HPDE6-E6E7 (cell line): Measurements from ENCODE around the gene LTBP2.

Experiments
- DNase-seq: peaks from one replicate; pipeline ENCODE4 v3.0.0; 2011; ENCODE audit warnings: missing footprints; ENCODE audit errors: extremely low spot score

Gene LTBP2

DNA sequence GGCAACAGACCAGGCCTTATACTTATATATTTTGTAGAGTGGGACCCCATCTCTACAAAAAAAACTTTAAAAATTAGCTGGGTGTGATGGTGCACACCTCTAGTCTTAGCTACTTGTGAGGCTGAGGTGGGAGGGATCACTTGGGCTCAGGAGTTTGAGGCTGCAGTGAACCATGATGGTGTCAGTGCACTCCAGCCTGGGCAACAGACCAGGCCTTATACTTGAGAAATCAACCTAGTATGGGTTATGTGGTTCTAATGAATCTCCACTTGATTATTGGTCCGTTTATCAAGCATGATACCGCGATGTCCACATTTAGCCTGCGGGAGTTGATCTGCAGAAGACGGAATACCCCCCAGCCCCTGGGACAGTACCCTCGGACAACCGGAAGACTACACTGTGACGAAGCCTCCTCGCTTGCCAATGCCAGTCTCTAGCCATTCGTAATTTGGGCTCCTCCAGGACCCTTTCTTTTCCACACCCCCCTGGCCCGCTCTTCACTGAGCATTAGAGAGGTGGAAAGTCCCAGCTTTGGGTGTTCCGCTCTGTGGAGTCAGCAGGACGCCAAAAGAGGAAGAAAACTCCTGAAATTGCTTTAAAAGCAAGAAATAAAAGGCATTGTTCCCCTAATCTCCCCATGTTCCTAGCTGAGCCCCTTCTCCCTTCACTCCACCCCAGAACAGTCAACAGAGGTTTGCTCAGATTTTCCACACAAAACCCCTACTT lies 19.4 kb downstream of the LTBP2 start:
- DNase-seq = no peak

DNA sequence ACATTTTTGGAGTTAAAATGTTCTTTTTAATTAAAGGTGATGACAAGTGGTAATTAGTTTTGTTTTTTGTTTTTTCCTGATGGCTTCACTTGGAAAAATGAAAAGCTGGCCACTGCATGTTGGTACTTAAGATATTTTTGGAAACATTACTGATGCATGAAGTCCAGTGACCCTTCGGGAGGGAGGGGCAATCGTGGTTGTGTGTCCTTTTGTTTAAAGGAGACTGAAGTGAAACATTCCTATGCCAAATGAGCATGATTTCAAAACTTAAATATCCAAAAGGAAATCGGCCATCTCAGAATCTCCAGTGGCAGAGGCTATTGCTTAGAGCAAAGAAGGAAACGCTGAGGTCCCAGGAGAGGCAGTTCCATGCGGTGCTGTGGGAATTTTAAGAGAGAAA lies 20.1 kb downstream of the LTBP2 start:
- DNase-seq = no peak

DNA sequence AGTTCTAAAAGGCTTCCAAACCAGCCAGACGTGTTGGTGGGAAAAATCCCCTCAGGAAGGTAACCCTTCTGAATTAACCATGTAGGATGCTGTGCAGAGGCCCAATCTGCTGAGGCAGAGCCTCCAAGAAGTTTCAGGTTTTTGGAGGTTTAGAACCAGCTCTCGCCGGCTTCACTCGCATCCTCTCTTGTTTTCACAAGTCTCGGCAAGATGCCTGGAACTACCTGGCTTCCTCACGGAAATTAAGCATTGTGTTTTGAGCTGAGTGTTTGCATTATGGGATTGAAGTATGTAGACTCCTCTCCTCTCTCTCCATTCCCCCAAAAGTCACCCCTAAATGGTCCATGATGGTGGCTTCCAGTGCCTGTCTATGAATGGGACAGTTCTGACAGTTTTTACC lies 20.6 kb downstream of the LTBP2 start:
- no peak for DNase-seq

DNA sequence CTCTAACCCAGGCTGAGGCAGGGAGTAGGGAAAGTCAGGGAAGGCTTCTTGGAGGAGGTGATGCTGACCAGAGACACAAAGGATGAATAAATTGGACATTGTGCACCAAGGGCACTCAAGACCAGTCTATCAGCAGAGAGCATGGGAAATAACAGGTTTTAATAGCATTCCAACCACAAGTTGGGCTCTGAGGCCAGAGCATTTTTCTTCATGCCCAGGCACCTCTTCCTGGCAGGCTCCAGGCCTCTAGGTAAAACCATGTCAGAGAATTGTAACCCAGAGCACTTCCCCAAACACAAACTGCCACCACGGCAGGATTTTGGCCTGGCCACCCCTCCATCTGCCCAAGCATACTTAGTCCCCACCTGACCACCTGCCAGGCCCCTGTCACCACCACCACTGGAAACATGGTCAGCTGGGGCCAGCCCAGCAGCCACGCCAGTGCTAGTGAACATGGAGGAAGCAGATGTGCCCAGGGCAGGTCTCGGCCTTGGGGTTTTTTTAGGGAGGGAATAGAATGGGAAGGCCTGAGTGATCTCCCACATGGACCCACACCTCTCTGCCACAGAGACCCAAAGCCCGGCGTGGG lies 22.7 kb downstream of the LTBP2 start:
- no peak for DNase-seq

DNA sequence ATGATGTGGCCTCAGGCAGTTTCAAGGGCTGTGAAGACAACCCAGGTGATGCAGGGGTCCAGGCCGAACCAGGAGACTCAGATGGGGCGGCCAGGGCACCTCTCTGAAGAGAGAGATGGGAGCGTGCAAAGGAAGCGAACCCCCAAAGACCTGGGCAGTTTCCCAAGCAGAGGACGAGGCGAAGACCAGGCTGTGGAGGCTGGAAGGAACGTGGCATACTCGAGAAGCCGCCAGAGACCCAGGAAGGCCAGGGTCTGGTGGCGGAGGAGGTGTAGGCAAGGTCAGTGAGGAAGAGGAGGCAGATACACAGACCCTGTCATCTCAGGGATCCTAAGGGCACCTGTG lies 24.7 kb downstream of the LTBP2 start:
- no peak for DNase-seq

DNA sequence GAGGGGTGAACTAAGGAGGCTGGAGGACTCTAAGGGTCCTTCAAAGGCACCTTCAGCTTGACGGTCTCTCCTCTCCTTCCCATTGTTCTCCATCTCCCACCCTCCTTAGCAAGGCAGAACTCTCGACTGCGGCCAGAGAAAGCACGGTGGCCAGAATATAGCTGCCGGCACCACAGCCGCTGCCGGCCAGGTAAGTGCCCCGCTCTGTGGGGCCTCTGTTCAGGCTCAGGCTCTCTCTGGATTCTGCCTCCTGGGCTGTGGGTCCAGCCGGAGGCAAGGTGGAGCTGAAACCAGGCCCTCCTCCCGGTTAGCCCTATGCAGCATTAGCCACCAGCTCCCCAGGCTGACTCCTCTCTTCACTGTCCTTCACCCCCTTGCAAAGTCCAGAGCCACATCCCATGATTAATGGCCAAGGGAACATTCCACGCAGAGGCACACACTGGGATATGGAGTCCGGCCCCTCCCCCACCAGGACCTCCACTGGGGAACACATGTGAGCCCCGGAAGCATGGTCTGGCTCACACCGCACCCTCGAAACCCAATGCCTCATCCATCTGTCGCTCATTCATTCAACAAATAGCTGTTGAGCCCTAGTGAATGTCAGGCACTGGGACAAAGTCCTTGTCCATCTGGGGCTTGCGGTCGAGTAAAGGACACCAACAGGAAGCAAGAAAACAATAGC lies 25.2 kb downstream of the LTBP2 start:
- DNase-seq = no peak

DNA sequence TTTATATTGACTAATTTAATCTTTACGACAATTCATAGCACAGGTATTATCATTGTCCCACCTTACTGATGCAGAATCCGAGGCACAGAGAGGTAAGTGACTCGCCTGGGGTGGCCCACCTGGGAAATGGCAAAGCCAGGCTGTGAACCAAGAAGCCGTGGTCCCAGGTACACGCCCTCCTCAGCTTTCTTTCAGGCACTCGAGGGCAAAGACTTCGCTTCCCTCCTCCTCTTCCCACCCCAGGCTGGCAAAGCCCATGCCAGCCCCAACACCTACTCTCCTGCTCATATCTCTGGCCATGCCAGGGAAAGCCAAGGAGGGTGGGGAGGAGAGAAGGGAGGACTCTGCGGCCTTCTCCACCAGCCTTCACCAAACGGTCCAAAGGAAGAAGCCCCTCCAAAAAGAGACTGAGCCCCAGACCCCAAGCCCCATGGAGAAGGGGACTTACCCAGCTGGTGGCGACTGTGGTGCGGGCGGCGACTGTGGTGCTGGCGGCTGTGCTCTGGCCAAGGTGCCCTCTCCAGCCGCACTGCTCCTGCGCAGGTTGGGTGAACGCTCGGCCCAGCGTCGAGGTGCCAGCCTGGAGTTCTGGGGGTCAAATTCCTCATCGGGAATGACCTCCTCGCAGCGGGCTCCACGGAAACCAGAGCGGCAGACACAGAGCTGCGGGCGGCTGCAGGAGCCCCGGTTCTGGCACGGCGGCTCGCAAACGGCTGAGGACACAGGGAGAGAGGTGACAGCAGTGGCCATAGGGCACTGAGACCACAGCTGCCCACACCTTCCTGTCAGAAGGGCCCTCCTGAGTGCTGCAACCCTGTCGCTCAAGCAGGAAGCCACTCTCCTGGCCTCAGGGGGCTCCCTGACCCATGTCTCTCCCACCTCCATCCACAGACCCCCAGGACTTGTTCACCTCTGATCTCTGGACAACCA lies 26.4 kb downstream of the LTBP2 start:
- DNase-seq = no peak

DNA sequence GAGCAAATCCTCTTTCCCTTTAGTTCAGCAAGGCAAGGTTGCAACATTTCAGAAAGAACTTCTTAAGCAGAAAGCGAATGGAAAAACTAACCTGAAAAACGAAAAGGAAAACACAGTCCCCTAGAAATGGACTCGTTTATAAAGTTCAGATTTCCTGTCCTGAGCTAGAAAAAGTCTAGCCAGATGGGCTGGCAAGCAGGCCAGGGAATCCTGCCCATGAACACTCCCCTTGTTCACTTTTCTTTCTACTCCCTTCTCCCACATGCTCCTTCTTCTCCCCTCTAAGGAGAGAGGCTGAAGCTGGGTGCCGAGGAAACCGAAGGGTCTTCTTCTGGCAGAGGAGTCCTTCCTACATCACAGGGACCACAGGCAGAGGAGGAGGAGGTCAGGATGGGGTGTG lies 27.1 kb downstream of the LTBP2 start:
- no peak for DNase-seq

DNA sequence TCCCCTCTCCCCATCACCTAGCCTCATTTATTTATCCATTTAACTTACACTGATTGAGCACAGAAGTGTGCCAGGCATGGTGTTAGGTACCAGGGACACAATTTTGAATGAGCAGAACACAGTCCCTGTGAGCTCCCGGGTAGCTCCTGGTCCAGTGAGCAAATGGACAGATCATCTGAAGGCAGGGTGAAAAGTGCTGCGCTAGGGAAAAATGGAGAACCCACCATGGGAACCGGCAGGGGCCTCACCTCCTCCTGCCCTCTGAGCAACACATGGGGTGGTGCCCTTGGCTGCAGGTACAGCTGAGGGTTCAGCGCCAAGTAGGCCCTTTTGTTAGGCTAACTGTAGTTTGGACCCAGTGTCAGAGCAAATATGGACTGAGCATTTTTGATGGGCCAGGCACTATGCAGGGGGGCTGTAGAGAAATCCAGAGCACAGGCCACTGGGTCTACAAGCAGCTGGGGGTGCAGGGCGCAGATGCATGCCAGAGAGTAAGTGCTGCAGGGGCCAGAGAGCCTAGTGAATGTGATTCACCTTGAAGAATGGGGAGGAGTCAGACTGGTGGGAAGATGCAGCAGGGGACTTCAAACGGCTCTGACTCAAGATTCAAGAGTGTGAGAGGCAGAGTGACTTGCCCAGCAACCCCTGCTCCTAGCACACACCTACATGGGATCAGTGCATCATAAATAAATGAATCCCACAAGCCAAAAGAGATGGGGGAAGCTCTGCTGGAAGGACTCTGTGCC lies 28.2 kb downstream of the LTBP2 start:
- peak; percentile 96 for DNase-seq

DNA sequence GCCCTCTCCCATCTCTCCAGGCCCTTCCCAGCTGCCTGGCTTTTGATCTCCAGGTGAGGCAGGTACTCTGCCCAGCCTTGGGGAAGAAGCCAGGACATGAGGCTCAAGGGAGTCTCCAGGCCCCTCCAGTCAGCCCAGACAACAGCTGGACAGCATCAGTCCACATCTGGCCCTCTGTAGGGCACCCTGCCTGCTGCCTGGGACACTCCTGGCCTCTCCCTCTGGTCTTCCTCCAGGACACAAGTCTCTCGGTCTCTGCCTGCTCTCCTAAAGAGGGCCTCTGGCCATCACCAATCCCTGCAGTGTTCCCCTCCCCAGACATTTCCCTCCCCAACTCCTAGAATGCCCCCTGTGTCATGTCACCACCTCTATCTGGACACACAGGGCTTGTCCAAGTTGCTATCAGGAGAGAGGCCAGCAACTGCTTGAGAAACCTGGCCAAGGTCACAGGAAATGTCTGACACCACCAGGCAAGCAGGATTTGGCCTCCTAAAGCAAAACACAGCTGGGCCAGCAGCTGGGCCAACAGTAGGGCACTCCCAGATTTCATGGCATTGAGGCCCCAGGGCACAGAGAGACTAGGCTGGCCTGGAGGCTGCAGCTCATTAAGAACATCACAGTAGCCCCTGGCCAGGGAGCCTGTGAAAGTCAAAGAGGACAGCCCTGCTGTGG lies 29.0 kb downstream of the LTBP2 start:
- DNase-seq = no peak

DNA sequence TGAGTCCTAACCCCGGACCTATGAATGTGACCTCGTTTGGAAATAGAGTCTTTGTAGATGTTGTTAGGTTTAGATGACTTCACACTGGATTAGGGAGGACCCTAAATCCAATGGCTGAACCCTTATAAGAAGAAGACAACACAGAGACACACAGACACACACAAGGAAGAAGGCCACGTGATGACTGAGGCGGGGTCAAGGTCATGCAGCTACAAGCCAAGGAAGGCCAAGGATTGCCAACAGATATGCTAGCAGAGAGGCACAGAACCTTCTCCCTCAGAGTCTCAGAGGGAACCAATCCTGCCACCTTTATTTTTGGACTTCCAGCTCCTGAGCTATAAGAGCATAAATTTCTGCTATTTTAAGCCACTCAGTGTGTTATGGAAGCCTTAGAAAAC lies 31.8 kb downstream of the LTBP2 start:
- DNase-seq = no peak

DNA sequence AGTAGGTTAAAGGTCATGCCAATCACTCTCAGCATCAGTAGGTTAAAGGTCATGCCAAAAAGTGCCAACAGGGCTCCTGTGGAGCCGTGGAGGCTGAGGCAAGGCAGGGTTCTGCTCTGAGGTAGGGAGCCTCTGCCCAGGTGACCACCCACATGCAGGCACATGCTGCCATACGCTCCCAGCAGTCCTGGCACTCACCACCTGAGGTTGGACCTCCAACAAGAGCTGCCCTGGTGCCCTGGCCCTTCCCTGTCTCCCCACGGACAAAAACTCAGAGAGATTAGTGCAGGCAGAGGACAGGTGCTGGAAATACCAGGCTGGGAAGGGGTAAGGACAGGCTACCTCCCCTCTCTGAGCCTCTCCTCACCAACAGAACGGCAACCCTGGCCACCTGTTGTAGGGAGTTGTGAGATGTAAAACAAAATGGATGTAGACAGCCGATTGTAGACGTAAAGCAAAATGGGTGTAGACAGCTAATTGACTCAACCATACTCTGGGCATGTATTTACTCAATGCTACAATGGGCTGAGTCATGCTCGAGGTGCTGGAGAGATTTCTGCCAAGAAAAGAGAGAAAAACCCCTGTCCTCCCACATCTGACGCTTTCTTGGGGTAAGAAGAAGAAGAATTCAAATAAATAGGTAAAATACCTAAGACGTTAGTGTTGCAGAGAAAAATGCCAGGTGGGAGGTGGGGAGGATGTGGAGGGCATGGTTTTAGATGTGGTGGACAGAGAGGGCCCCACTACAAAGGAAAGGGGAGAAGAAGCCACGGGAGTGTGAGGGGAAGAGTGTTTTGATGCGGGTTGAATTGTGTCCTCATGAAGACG lies 32.4 kb downstream of the LTBP2 start:
- DNase-seq = peak; percentile 94

DNA sequence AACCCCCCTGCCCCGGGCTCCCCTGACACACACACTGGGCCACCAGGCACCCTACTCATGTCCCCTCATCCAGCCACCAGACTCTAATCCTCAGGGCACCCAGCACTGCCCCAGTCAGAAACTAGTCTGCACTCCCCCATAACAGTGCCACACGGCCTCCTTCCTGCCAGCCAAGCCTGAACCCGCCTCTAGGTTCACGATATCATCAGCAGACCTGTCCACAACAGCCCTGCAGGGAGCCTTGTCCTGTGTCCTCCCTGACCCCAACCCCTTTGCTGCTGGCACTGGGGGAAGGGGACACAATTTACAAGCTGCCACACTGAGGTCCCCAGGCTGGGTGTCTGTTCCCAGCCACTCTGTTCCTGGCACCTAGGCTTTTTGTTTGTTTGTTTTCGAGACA lies 33.6 kb downstream of the LTBP2 start:
- DNase-seq = no peak

DNA sequence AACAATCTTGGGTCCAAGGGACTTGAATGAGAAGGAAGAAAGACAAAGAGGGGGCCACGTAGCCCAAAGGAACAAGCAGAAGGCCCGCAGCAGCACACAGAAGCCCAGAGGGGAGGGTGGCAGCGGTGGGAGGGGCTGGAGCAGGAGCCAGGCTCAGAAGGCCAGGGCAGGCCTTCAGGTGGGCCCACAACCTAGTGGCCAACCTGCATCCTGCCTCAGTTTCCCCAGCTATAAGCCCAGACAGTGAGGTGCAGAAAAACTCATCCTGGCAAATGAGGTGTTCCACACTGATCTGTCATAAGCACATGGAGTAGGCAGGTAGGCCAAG lies 34.1 kb downstream of the LTBP2 start:
- no peak for DNase-seq

DNA sequence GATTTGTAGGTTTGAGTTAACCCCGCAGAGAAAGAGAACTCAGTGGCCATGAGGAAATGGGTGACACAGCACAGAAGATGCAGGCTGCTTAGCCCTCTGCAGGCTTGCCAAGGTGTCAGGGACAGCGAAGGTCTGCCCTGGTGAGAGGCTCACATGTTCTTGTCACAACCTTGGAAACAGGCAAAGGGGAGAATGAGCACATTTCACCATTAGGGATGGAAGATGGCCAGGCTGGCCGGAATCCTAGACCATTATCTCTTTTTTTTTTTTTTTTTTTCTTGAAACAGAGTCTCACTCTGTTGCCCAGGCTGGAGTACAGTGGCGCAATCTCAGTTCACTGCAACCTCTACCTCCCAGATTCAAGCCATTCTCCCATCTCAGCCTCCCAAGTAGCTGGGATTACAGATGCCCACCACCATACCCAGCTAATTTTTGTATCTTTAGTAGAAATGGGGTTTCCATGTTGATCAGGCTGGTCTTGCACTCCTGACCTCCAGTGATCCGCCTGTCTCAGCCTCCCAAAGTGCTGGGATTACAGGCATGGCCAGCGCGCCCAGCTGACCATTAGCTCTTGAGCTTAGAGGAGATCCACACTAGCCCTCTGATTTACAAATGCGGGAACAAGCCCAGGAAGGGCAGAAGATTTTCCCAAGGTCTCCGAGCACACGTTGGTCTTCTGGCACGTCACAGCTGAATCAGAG lies 34.6 kb downstream of the LTBP2 start:
- DNase-seq = no peak

DNA sequence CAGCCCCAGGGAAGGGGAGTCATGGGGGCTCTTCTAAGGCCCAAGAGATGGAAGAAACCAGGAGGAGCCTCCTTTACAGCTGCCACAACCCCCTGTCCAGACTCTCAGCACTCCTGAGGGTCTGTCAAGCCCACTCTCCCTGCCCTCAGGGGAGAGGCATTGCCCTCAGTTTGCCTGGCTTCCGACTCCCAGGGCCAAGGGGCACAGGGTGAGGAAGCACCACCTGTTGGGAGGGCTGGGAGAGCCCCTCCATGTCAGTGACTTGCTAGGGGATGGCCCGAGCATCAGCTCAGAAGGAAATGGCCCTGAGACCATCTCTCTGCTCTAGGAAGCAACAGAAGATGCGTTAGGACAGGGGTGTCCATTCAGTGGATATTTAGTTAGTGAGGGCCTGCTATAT lies 36.1 kb downstream of the LTBP2 start:
- DNase-seq = no peak

DNA sequence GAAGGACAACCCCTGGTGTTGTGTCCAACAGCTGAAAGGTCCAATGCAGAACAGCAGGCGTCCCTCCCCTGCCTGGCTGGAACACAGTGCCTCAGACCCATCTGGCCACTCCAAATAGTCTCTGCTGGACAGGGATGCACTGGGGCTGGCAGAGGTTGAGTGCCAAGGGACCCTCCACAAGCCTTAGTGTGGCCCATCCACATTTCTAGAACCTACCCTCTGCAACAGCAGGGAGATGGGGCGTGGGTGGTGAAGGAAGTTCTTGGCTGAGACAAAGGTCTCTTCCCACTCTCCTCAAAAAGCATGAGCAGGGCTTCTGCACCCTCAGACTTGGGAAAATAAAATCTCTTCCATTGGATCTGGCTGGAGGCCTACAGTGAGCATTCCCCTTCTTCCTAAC lies 36.5 kb downstream of the LTBP2 start:
- DNase-seq = no peak

DNA sequence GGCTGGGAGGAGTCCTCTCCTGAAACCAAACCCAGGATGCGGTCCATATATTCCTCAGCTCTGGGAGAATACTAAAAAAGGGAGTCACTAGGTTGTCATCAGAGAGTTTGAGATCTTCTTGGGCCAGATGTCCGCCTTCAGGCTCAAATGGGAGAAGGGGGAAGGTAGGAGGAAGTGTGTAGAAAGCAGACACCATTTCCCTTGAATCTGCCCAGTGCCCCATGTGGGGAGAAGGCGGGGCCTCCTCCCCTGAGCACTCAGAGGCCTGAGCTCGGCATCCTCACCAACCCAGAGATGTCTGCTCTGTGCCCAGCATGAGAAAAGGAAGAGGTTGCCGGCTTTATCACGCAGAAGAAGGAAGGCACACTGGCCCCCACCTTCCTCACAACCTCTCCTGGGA lies 37.3 kb downstream of the LTBP2 start:
- no peak for DNase-seq

DNA sequence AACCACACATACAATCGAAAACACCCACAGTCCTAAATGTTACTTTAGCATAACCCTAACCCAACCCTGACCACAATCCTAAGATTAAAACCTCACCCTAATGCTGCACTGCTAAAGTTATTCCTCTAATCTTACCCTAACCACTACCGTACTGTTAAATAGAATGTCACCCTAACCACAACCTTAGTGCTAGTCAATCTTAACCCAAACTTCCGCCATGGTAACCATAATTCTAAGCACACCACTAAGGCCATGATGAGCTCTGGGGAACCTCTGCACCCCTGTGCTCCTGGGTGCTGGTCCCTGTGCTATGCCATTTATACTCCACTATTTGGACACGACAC lies 38.0 kb downstream of the LTBP2 start:
- no peak for DNase-seq
